Loucy (cell line): ENCODE data around the gene KCNMA1.

Experiments used
- CTCF ChIP-seq: fragments of 200-600 bp; sonication (generic); conservative IDR thresholded peaks from 2 replicates; pipeline ENCODE4 v1.5.1; 2014; ENCODE audit warnings: mild to moderate bottlenecking, antibody characterized with exemption, low read length
- EZH2phosphoT487 ChIP-seq: fragments of 200-600 bp; IDR thresholded peaks from 2 replicates; pipeline ENCODE4 v1.6.1; 2018; ENCODE audit warnings: antibody characterized with exemption, mild to moderate bottlenecking, moderate library complexity, borderline replicate concordance

DNA sequence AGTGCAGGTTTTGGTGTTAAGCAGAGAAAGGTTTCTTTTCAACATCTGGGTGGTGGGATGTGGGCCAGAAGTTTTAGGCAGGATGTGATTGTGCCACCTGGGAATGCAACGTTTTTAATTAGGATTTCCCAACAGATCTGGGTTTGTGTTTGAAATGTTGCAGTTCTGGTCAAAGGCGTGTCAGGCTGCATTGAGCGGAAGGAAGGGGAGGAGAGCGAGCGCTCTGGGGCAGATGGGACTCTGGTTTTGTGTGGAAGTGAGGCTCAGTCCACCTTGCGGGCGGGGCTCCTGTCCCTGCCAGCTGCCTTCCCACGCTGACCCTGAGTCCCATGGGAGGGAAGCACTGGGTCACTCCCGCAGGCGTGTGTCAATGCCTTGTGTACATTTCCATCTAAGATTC, 767.7 kb downstream of the KCNMA1 start:
- TF ChIP-seq CTCF (no peak), EZH2phosphoT487 (no peak)
